MM.1S (cell line): ENCODE results near the gene BTBD16.

Experiments
- DNase-seq: peaks from one replicate; pipeline ENCODE4 v3.0.0-alpha.2; 2015
- H2AFZ ChIP-seq: fragments of 300-600 bp; sonication (generic); 2 replicates; pipeline ENCODE4 v1.6.0; 2016; ENCODE audit warnings: antibody characterized with exemption, low read length
- H3F3A ChIP-seq: fragments of 300-600 bp; sonication (generic); 2 replicates; pipeline ENCODE4 v1.6.1; 2016; ENCODE audit warnings: mild to moderate bottlenecking, antibody characterized with exemption, low read length, moderate library complexity, mixed read lengths; ENCODE audit not compliant: insufficient read depth
- H3K27ac ChIP-seq: fragments of 300-600 bp; sonication (generic); 2 replicates; pipeline ENCODE4 v1.5.1; 2016; ENCODE audit warnings: mild to moderate bottlenecking, low read length
- H3K27me3 ChIP-seq: fragments of 300-600 bp; sonication (generic); replicated peaks from 2 replicates; pipeline ENCODE4 v1.6.0; 2016; ENCODE audit warnings: low read length; ENCODE audit not compliant: insufficient read depth
- H3K36me3 ChIP-seq: fragments of 300-600 bp; sonication (generic); replicated peaks from 2 replicates; pipeline ENCODE4 v1.6.1; 2016; ENCODE audit warnings: mild to moderate bottlenecking, low read length, mixed read lengths; ENCODE audit not compliant: insufficient read depth
- H3K4me1 ChIP-seq: fragments of 300-600 bp; sonication (generic); 2 replicates; pipeline ENCODE4 v1.6.1; 2016; ENCODE audit warnings: low read length, mixed read lengths
- H3K4me2 ChIP-seq: fragments of 300-600 bp; sonication (generic); 2 replicates; pipeline ENCODE4 v1.6.0; 2016; ENCODE audit warnings: low read depth, low read length
- H3K4me3 ChIP-seq: fragments of 300-600 bp; sonication (generic); 2 replicates; pipeline ENCODE4 v1.5.1; 2016; ENCODE audit warnings: low read length, mixed read lengths
- H3K79me2 ChIP-seq: fragments of 300-600 bp; sonication (generic); 2 replicates; pipeline ENCODE4 v1.6.1; 2016; ENCODE audit warnings: mixed run types, low read length, mixed read lengths
- H3K9ac ChIP-seq: fragments of 300-600 bp; sonication (generic); 2 replicates; pipeline ENCODE4 v1.6.1; 2016; ENCODE audit warnings: low read length, mixed read lengths
- H3K9me2 ChIP-seq: fragments of 300-600 bp; sonication (generic); replicated peaks from 2 replicates; pipeline ENCODE4 v1.6.1; 2016; ENCODE audit warnings: mild to moderate bottlenecking, low read length, mixed read lengths; ENCODE audit not compliant: insufficient read depth
- H3K9me3 ChIP-seq: fragments of 300-600 bp; sonication (generic); replicated peaks from 2 replicates; pipeline ENCODE4 v1.6.1; 2016; ENCODE audit warnings: mild to moderate bottlenecking, low read length, mixed read lengths; ENCODE audit not compliant: insufficient read depth
- H4K20me1 ChIP-seq: fragments of 300-600 bp; sonication (generic); 2 replicates; pipeline ENCODE4 v1.6.1; 2016; ENCODE audit warnings: mild to moderate bottlenecking, low read length, moderate library complexity, mixed read lengths; ENCODE audit not compliant: insufficient read depth
- EZH2 ChIP-seq: fragments of 300-600 bp; sonication (generic); optimal IDR thresholded peaks from 2 replicates; pipeline ENCODE3; 2017; ENCODE audit warnings: low read depth, mild to moderate bottlenecking, antibody characterized with exemption, low read length, mixed read lengths
- EZH2phosphoT487 ChIP-seq: fragments of 300-600 bp; sonication (generic); IDR thresholded peaks from 2 replicates; pipeline ENCODE4 v1.6.1; 2018; ENCODE audit warnings: antibody characterized with exemption, low read length
- TF ChIP-seq, protein P1 (sequence below): fragments of 300-600 bp; sonication (generic); IDR thresholded peaks from 2 replicates; pipeline ENCODE4 v1.5.1; 2016; ENCODE audit warnings: antibody characterized with exemption, low read length, mixed read lengths

Gene BTBD16

DNA sequence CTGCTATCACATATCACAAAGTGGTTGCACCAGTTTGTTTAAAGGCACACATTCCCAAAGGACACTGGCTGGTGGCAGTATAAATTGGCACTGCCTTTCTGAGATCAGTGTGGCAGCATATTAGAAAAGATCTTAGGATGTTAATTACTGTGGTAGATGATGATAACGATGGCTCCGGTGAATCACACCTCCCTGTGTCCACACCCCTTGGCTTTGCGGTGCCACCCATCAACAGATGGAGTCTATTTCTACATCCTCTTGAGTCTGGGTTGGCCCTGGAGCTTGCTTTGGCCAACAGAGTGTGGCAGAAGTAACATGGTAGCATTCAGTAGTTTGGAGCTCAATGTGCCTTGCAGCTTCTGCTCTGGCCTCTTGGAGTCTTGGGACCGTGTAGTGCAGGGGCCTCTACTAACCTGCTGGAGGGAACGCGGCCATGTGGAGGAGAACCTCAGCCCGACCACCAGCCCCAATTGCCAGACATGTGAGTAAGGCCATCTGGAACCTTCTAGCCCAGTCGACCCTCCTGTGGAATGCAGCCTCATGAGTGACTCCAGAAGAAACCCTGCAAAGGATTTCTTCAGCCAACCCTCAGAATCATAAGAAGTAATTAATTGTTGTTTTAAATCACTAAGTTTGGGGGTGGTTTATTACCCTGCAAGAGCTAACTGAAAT, 76.2 kb downstream of the BTBD16 start:
- no peaks in the 10 kb centered on the region for H3K36me3 ChIP-seq
- no peaks in the 10 kb centered on the region for H3K4me1 ChIP-seq
- 0 out of 2 replicates have a peak, but pooled peaks cover 3% of the 10 kb centered on the region for H3K27me3 ChIP-seq
- no peak overlapping the region for H3K9ac ChIP-seq
- no peak overlapping the region for H2AFZ ChIP-seq
- TF ChIP-seq, protein P1, sequence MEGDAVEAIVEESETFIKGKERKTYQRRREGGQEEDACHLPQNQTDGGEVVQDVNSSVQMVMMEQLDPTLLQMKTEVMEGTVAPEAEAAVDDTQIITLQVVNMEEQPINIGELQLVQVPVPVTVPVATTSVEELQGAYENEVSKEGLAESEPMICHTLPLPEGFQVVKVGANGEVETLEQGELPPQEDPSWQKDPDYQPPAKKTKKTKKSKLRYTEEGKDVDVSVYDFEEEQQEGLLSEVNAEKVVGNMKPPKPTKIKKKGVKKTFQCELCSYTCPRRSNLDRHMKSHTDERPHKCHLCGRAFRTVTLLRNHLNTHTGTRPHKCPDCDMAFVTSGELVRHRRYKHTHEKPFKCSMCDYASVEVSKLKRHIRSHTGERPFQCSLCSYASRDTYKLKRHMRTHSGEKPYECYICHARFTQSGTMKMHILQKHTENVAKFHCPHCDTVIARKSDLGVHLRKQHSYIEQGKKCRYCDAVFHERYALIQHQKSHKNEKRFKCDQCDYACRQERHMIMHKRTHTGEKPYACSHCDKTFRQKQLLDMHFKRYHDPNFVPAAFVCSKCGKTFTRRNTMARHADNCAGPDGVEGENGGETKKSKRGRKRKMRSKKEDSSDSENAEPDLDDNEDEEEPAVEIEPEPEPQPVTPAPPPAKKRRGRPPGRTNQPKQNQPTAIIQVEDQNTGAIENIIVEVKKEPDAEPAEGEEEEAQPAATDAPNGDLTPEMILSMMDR, result no peak
- TF ChIP-seq EZH2 (no peak), EZH2phosphoT487 (no peak)
- no peak for DNase-seq
- no peaks in the 10 kb centered on the region for H3K79me2 ChIP-seq
- no peak overlapping the region for H3K27ac ChIP-seq
- no peaks in the 10 kb centered on the region for H3K9me2 ChIP-seq
- H3K4me2 ChIP-seq, result no peak overlapping the region
- H3K9me3 ChIP-seq, result no peaks in the 10 kb centered on the region
- no peaks in the 10 kb centered on the region for H4K20me1 ChIP-seq
- H3K4me3 ChIP-seq, result no peak overlapping the region
- no peaks in the 10 kb centered on the region for H3F3A ChIP-seq

DNA sequence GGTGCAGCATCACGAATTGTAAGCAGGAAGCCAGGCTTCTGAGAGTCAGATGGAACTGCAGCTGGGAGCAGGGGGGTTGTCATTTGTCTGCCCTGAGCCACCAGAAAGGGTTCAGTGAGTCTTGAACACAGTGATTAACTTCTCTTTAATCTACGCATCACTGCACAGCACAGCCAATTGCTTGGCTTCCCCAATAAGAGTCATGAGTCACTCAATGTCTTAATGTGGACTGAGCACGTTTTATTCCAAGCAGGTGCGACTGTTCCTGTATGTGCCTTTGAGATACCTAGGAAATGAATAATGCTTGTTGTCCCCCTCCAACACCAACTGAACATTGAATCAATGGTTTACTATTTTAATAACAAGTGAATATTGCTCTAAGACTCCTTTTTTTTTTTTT, 77.4 kb downstream of the BTBD16 start:
- H3K4me2 ChIP-seq, result no peak overlapping the region
- H3K4me1 ChIP-seq, result no peaks in the 10 kb centered on the region
- 0 out of 2 replicates have a peak, but pooled peaks cover 4% of the 10 kb centered on the region for H3K27me3 ChIP-seq
- DNase-seq, result no peak
- H3K27ac ChIP-seq, result no peak overlapping the region
- no peaks in the 10 kb centered on the region for H4K20me1 ChIP-seq
- no peak overlapping the region for H3K9ac ChIP-seq
- H2AFZ ChIP-seq, result no peak overlapping the region
- no peaks in the 10 kb centered on the region for H3K9me3 ChIP-seq
- H3K79me2 ChIP-seq, result no peaks in the 10 kb centered on the region
- no peaks in the 10 kb centered on the region for H3K36me3 ChIP-seq
- no peak overlapping the region for H3K4me3 ChIP-seq
- no peaks in the 10 kb centered on the region for H3K9me2 ChIP-seq
- H3F3A ChIP-seq, result no peaks in the 10 kb centered on the region
- TF ChIP-seq EZH2 (no peak), EZH2phosphoT487 (no peak)
- TF ChIP-seq, protein P1, result no peak

DNA sequence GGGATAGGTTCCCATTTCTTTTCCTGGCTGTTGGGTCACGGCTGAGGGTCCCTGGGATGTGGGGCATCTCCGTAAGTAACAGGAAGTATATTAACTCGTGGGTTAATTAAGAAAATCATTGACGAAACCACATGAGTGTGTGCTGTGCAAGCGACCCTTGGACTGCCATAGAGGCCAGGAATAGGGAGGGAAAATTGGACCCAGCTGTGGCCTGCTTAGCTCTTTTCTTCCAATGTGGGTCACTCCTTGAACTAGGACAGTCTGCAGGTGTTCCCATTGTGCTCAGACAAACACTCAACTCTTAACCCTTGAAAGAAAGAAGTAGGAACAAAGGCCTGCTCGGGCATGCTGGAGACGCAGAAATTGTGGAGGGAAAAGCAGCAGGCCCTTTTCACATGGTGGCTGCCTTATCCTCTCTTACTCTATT, 77.9 kb downstream of the BTBD16 start:
- Histone ChIP-seq H2AFZ (no peak overlapping the region), H3K4me3 (no peak overlapping the region), H3K4me2 (no peak overlapping the region), H3F3A (no peaks in the 10 kb centered on the region), H3K9me2 (no peaks in the 10 kb centered on the region), H3K27me3 (0 out of 2 replicates have a peak, but pooled peaks cover 4% of the 10 kb centered on the region), H3K36me3 (no peaks in the 10 kb centered on the region), H3K79me2 (no peaks in the 10 kb centered on the region), H4K20me1 (no peaks in the 10 kb centered on the region), H3K9me3 (no peaks in the 10 kb centered on the region), H3K9ac (no peak overlapping the region), H3K27ac (no peak overlapping the region), H3K4me1 (no peaks in the 10 kb centered on the region)
- TF ChIP-seq, protein P1, result no peak
- DNase-seq, result no peak
